IPS DF 6.9 (cell line): ENCODE measurements around the gene DCP1A.
"Not testable (repeated sequence)": the region's sequence is repeated elsewhere in the genome, so short reads cannot be mapped to it uniquely, and the experiment has no call there.

ENCODE experiments used
- DNase-seq: peaks from one replicate; pipeline ENCODE4 v3.0.0-alpha.2; 2013; ENCODE audit warnings: low read depth, low spot score
- H3K27ac ChIP-seq: one replicate; pipeline ENCODE4 v1.5.1; 2013; ENCODE audit warnings: low read length, control low read depth
- H3K27me3 ChIP-seq: 2 replicates; pipeline ENCODE4 v1.6.1; 2013; ENCODE audit warnings: mild to moderate bottlenecking, low read length; ENCODE audit not compliant: control insufficient read depth, insufficient read depth
- H3K36me3 ChIP-seq: 2 replicates; pipeline ENCODE4 v1.6.1; 2013; ENCODE audit warnings: low read length; ENCODE audit not compliant: control insufficient read depth, insufficient read depth
- H3K4me1 ChIP-seq: 2 replicates; pipeline ENCODE4 v1.6.1; 2013; ENCODE audit warnings: low read length; ENCODE audit not compliant: control insufficient read depth, insufficient read depth
- H3K4me3 ChIP-seq: 2 replicates; pipeline ENCODE4 v1.5.1; 2013; ENCODE audit warnings: mild to moderate bottlenecking, low read length
- H3K9me3 ChIP-seq: 2 replicates; pipeline ENCODE4 v1.6.1; 2013; ENCODE audit warnings: low read length, inconsistent platforms; ENCODE audit not compliant: control insufficient read depth, insufficient read depth
- WGBS: extraction: QIAGEN DNeasy Blood & Tissue Kit; methylation state at CpG from one replicate; pipeline ENCODE4 v1.1.7; 2013; ENCODE audit warnings: mixed read lengths, missing lambda C conversion rate; ENCODE audit not compliant: insufficient read length, insufficient coverage; 5-methylcytosine and 5-hydroxymethylcytosine counted together

Gene DCP1A

GRCh38 chr3:53347261-53348064 lies at the start of gene DCP1A:
TSS of gene DCP1A (minus strand) at chr3:53347543. CDS start at chr3:53347517, 26 bp downstream.
- Histone ChIP-seq H3K9me3 (no peaks in the 10 kb centered on the region), H3K27me3 (no peaks in the 10 kb centered on the region), H3K4me1 (no peaks in the 10 kb centered on the region), H3K4me3 (peak within 1 kb of the TSS; percentile 97), H3K36me3 (peaks cover 2% of the 10 kb centered on the region; the same call in 1 of the 2 replicates), H3K27ac (no peak within 1 kb of the TSS)
- no CpG with 5 or more reads among the region's 61 CpGs for WGBS
- DNase-seq, result peak; percentile 90

GRCh38 chr3:53384465-53385423 lies 37.4 kb upstream of the DCP1A start:
- DNase-seq, result no peak
- Histone ChIP-seq H3K4me1 (no peaks in the 10 kb centered on the region), H3K9me3 (no peaks in the 10 kb centered on the region), H3K27me3 (no peaks in the 10 kb centered on the region), H3K4me3 (no peak overlapping the region), H3K36me3 (no peaks in the 10 kb centered on the region), H3K27ac (no peak overlapping the region)
- no CpG with 5 or more reads among the region's 6 CpGs for WGBS

DNA sequence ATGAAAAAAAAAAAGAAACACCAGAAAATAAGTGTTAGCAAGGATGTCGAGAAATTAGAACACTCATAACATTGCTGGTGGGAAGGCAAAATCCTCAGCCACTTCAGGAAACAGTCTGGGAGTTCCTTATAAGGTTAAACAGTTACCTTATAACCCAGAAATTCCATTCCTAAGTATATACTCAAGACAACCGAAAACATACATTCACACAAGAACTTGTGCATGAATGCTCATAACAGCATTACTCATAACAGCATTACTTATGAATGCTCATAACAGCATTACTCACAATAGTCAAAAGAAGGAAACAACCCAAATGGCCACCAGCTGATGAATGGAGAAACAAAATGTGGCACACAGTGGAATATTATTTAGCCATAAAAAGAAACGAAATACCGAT lies 34.8 kb upstream of the DCP1A start:
- no CpG with 5 or more reads among the region's 4 CpGs for WGBS
- no peaks in the 10 kb centered on the region for H3K36me3 ChIP-seq
- no peaks in the 10 kb centered on the region for H3K4me1 ChIP-seq
- no peak for DNase-seq
- H3K4me3 ChIP-seq, result no peak overlapping the region
- H3K9me3 ChIP-seq, result no peaks in the 10 kb centered on the region; the same call in 1 of the 2 replicates
- H3K27me3 ChIP-seq, result no peaks in the 10 kb centered on the region
- no peak overlapping the region for H3K27ac ChIP-seq

DNA sequence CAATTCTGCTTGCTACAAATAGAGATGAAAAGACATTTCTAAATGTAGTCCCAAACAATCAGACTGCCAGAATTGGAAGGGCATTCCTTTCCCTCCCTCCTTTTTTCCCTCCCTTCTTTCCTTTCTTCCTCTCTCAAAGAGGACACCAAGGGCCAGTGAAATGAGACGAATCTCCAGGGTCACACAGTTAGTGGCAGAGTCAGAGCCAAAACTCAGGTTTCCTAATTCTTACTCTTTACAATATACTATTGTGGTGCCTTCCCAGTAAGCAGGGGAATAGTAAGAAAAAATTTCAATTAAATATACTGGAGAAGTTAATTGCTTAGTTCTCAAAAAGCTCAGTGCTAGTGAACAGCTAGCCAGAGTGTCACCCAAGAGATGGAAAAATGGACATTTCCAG lies 33.0 kb upstream of the DCP1A start:
- no peaks in the 10 kb centered on the region for H3K4me1 ChIP-seq
- H3K36me3 ChIP-seq, result no peaks in the 10 kb centered on the region
- H3K4me3 ChIP-seq, result no peak overlapping the region
- no peak for DNase-seq
- no peaks in the 10 kb centered on the region; the same call in 1 of the 2 replicates for H3K9me3 ChIP-seq
- no peak overlapping the region for H3K27ac ChIP-seq
- H3K27me3 ChIP-seq, result no peaks in the 10 kb centered on the region
- no CpG with 5 or more reads among the region's 1 CpG for WGBS

- WGBS, result no CpG with 5 or more reads among the region's 1 CpG
- H3K4me3 ChIP-seq, result no peak overlapping the region
- no peaks in the 10 kb centered on the region for H3K4me1 ChIP-seq
Observed at GRCh38 chr3:53379898-53380297, 32.6 kb upstream of the DCP1A start.

GRCh38 chr3:53377794-53378193 lies 30.5 kb upstream of the DCP1A start:
- Histone ChIP-seq H3K4me3 (no peak overlapping the region), H3K27ac (no peak overlapping the region), H3K9me3 (no peaks in the 10 kb centered on the region; the same call in 1 of the 2 replicates), H3K4me1 (no peaks in the 10 kb centered on the region), H3K36me3 (no peaks in the 10 kb centered on the region), H3K27me3 (no peaks in the 10 kb centered on the region)
- DNase-seq, result no peak
- WGBS, result no CpG with 5 or more reads among the region's 4 CpGs

More at GRCh38 chr3:53379898-53380297, 32.6 kb upstream of the DCP1A start:
- no peaks in the 10 kb centered on the region for H3K36me3 ChIP-seq
- no peak for DNase-seq
- H3K27me3 ChIP-seq, result no peaks in the 10 kb centered on the region
- H3K27ac ChIP-seq, result no peak overlapping the region
- no peaks in the 10 kb centered on the region; the same call in 1 of the 2 replicates for H3K9me3 ChIP-seq

GRCh38 chr3:53376679-53377078 lies 29.3 kb upstream of the DCP1A start:
- Histone ChIP-seq H3K27ac (no peak overlapping the region), H3K4me1 (no peaks in the 10 kb centered on the region), H3K36me3 (no peaks in the 10 kb centered on the region), H3K27me3 (no peaks in the 10 kb centered on the region), H3K9me3 (no peaks in the 10 kb centered on the region; the same call in 1 of the 2 replicates), H3K4me3 (no peak overlapping the region)
- DNase-seq, result no peak
- no CpG with 5 or more reads among the region's 3 CpGs for WGBS

GRCh38 chr3:53375019-53375418 lies 27.7 kb upstream of the DCP1A start:
- H3K4me3 ChIP-seq, result no peak overlapping the region
- DNase-seq, result peak; percentile 82
- H3K9me3 ChIP-seq, result no peaks in the 10 kb centered on the region; the same call in 1 of the 2 replicates
- WGBS, result no CpG with 5 or more reads among the region's 8 CpGs
- no peaks in the 10 kb centered on the region for H3K27me3 ChIP-seq
- H3K36me3 ChIP-seq, result no peaks in the 10 kb centered on the region
- H3K4me1 ChIP-seq, result no peaks in the 10 kb centered on the region
- no peak overlapping the region for H3K27ac ChIP-seq

DNA sequence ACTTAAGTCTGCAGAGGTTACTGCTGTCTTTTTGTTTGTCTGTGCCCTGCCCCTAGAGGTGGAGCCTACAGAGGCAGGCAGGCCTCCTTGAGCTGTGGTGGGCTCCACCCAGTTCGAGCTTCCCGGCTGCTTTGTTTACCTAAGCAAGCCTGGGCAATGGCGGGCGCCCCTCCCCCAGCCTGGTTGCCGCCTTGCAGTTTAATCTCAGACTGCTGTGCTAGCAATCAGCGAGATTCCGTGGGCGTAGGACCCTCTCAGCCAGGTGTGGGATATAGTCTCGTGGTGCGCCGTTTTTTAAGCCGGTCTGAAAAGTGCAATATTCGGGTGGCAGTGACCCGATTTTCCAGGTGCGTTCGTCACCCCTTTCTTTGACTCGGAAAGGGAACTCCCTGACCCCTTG lies 23.4 kb upstream of the DCP1A start:
- not testable (repeated sequence) for H3K27ac ChIP-seq, H3K27me3 ChIP-seq, H3K9me3 ChIP-seq, H3K36me3 ChIP-seq, H3K4me3 ChIP-seq, H3K4me1 ChIP-seq, DNase-seq
- no CpG with 5 or more reads among the region's 17 CpGs for WGBS

DNA sequence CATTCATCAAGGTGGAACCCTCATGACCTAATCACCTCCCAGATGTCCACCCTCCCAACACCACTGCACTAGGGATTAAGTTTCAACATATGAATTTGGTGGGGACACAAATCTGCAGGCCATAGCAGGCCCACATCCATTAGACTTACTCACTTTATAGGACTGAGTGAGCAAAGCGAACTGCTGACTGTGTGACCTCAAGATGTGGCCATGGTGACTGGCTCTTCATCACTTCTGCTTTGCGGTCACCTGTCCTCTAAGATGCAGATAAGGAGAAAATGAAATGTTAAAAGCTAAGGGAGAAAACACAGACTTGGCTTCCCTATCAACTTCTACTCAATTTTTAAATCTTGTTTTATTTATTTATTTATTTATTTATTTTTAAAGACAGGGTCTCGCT lies 14.5 kb upstream of the DCP1A start:
- no peaks in the 10 kb centered on the region for H3K27me3 ChIP-seq
- no peak for DNase-seq
- H3K4me3 ChIP-seq, result no peak overlapping the region
- no CpG with 5 or more reads among the region's 3 CpGs for WGBS
- H3K27ac ChIP-seq, result no peak overlapping the region
- no peaks in the 10 kb centered on the region for H3K9me3 ChIP-seq
- no peaks in the 10 kb centered on the region for H3K36me3 ChIP-seq
- no peaks in the 10 kb centered on the region for H3K4me1 ChIP-seq
